Erythroblast (primary cell): ENCODE data around the gene TSSK2.

Experiments
- GATA1 ChIP-seq: IDR thresholded peaks from 2 replicates; pipeline ENCODE4 v1.6.1; 2011; ENCODE audit warnings: low read depth, mild to moderate bottlenecking, control low read depth, low read length, moderate library complexity
- POLR2A ChIP-seq: IDR thresholded peaks from 2 replicates; pipeline ENCODE4 v1.6.1; 2011; ENCODE audit warnings: mild to moderate bottlenecking, low read length

DNA sequence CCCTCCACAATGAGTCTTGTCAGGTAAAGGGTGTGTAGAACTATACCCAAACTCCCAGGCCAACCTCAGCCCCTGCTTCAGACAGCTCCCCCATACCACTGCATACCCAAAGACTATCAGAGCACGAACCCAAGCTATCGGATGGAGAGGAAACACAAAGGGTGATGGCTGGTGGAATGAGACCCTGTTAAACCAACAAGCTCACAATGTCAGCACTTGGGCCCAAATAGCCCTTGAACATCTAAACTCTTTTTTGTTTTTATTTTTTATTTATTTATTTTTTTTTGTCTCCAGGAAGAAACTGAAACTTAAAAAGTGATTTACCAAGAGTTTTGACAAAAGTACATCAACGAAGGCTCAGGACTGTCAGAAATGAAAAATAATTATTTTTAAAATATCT is 19.5 kb upstream of the TSSK2 start:
- TF ChIP-seq POLR2A (no peak), GATA1 (no peak)
